Skeletal muscle satellite cell (primary cell): ENCODE data around the gene RHOXF2B. TPM values are rescaled to one million over a fixed set of nuclear protein-coding genes. Genes with fewer than 3 reads are reported as not detected.
"Not testable (repeated sequence)": the region's sequence is repeated elsewhere in the genome, so short reads cannot be mapped to it uniquely, and the experiment has no call there.

Source experiments
- H3K27me3 ChIP-seq: 2 replicates; pipeline ENCODE4 v1.7.0; 2013; ENCODE audit warnings: low read length; ENCODE audit not compliant: control insufficient read depth, insufficient read depth
- H3K36me3 ChIP-seq: 2 replicates; pipeline ENCODE4 v1.7.0; 2013; ENCODE audit warnings: mild to moderate bottlenecking, control low read depth, low read length; ENCODE audit not compliant: insufficient read depth
- H3K4me1 ChIP-seq: 2 replicates; pipeline ENCODE4 v1.7.0; 2013; ENCODE audit warnings: low read length; ENCODE audit not compliant: control insufficient read depth, insufficient read depth
- H3K4me2 ChIP-seq: 2 replicates; pipeline ENCODE4 v1.7.0; 2013; ENCODE audit warnings: mild to moderate bottlenecking, low read length
- H3K4me3 ChIP-seq: 2 replicates; pipeline ENCODE4 v1.7.0; 2013; ENCODE audit warnings: low read length
- H3K9ac ChIP-seq: 2 replicates; pipeline ENCODE4 v1.7.0; 2013; ENCODE audit warnings: mild to moderate bottlenecking, low read depth, low read length, moderate library complexity
- H3K9me3 ChIP-seq: replicated peaks from 2 replicates; pipeline ENCODE4 v1.7.0; 2013; ENCODE audit warnings: mild to moderate bottlenecking, control low read depth, low read length
- total RNA-seq: library from RNA; depleted of rRNA; stranded (reverse); fragments of >200 nt; gene quantifications from 2 replicates; pipeline ENCODE4 v1.2.3, GENCODE V29; 2012; rRNA removed

RHOXF2B gene
- not detected in 2 replicates for total RNA-seq

- H3K27me3 ChIP-seq, H3K9me3 ChIP-seq, H3K36me3 ChIP-seq, H3K4me1 ChIP-seq, H3K4me2 ChIP-seq, H3K4me3 ChIP-seq, H3K9ac ChIP-seq: not testable (repeated sequence)
Measured at GRCh38 chrX:120077590-120077989, at the start of gene RHOXF2B. TSS of gene RHOXF2B (minus strand) at chrX:120077690. CDS start at chrX:120077552, 138 bp downstream.

DNA sequence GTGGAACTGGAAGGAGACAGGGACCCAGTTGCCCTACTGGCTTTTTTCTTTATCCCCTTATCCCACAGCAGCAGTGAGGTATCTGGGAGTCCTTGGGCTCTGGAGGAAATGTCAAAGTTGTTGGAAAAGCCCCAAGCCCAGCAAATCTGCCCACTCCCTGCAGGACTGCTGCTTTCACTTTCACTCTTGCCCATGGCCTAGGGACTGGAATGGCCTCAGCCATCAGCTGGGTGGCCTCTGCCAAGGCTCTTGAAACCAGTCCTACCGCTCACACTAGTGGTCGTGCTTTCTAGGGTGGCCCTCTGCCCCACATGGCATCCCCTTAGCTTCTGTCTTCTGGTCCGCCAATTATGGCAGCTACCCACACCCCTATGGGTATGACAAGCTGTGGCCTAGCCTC lies 48.0 kb upstream of the RHOXF2B start:
- Histone ChIP-seq H3K4me1 (no peaks in the 10 kb centered on the region), H3K27me3 (no peaks in the 10 kb centered on the region), H3K9me3 (no peaks in the 10 kb centered on the region), H3K36me3 (no peaks in the 10 kb centered on the region), H3K4me2 (no peak overlapping the region), H3K4me3 (no peak overlapping the region), H3K9ac (no peak overlapping the region)

DNA sequence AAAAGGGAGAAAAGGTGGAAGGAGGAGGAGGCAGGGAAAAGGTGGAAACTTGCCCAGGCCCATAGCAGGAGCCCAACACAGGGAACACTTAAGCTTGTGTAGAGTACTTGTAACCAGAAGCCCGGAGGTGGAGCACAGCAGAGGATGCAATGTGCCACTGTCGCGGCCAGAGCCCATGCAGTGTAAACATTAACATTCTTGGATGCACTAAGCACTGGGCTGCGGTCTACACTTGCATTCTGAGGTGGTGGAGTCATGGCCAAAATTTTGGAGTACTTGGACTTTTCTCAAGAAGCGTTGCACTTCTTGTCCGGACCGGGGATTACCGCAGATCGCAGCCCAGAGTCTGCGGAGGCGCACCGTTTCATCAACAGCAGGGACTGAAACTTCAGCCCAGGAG lies 42.7 kb upstream of the RHOXF2B start:
- no peaks in the 10 kb centered on the region for H3K27me3 ChIP-seq
- no peak overlapping the region for H3K4me3 ChIP-seq
- H3K4me1 ChIP-seq, result no peaks in the 10 kb centered on the region
- no peak overlapping the region for H3K4me2 ChIP-seq
- H3K9ac ChIP-seq, result no peak overlapping the region
- H3K36me3 ChIP-seq, result no peaks in the 10 kb centered on the region
- H3K9me3 ChIP-seq, result no peaks in the 10 kb centered on the region

GRCh38 chrX:120115438-120115963 lies 38.0 kb upstream of the RHOXF2B start, which contains the start of gene RHOXF1:
TSS of gene RHOXF1 (minus strand) at chrX:120115913. CDS start at chrX:120115862, 51 bp downstream.
- Histone ChIP-seq H3K4me2 (no peak within 1 kb of the TSS), H3K4me1 (peaks cover 3% of the 10 kb centered on the region), H3K4me3 (no peak within 1 kb of the TSS), H3K9me3 (no peaks in the 10 kb centered on the region), H3K9ac (no peak within 1 kb of the TSS), H3K27me3 (peaks cover 3% of the 10 kb centered on the region), H3K36me3 (no peaks in the 10 kb centered on the region)

DNA sequence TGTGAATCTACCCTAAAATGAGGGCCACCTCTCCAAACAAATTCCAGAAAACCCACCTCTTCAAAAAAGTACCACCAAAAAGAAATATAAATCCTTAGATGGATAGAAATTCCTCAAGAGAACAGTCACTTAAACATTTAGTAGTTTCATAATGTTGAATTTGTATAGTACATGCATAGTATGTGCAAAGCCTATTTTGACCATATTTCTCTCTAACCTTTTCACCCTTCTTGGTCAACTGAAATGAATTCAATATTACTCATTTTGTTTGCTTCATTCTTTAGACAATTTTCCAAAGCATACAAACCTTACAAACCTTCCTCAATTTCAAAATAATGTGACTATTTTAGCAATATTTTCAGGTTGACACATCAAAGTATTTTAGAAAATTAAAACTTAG lies 34.1 kb upstream of the RHOXF2B start:
- Histone ChIP-seq H3K4me2 (no peak overlapping the region), H3K4me3 (no peak overlapping the region), H3K4me1 (peaks cover 3% of the 10 kb centered on the region), H3K36me3 (no peaks in the 10 kb centered on the region), H3K9ac (no peak overlapping the region), H3K9me3 (no peaks in the 10 kb centered on the region), H3K27me3 (peaks cover 3% of the 10 kb centered on the region)

DNA sequence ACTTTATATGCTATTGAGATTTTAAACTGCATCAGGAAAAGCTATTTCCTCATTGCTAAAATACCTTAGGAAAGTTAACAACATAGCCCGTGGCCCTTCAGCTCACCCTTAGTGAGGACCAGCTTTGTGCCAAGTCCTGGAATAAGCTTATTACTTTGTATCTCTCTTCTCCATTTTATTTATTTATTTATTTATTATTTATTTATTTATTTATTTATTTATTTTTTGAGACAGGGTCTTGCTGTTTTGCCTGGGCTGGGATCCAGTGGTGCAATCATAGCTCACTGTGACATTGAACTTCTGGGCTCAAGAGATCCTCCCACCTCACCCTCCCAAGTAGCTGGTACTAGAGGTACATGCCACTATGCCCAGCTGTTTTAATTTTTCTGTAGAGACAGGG lies 31.9 kb upstream of the RHOXF2B start:
- Histone ChIP-seq H3K4me3 (no peak overlapping the region), H3K27me3 (peaks cover 3% of the 10 kb centered on the region), H3K9me3 (no peaks in the 10 kb centered on the region), H3K9ac (no peak overlapping the region), H3K4me1 (peaks cover 3% of the 10 kb centered on the region), H3K36me3 (no peaks in the 10 kb centered on the region), H3K4me2 (no peak overlapping the region)

- H3K9ac ChIP-seq, H3K4me1 ChIP-seq, H3K9me3 ChIP-seq, H3K4me3 ChIP-seq, H3K27me3 ChIP-seq, H3K4me2 ChIP-seq, H3K36me3 ChIP-seq: not testable (repeated sequence)
Measured at GRCh38 chrX:120104707-120105106, 27.2 kb upstream of the RHOXF2B start.

DNA sequence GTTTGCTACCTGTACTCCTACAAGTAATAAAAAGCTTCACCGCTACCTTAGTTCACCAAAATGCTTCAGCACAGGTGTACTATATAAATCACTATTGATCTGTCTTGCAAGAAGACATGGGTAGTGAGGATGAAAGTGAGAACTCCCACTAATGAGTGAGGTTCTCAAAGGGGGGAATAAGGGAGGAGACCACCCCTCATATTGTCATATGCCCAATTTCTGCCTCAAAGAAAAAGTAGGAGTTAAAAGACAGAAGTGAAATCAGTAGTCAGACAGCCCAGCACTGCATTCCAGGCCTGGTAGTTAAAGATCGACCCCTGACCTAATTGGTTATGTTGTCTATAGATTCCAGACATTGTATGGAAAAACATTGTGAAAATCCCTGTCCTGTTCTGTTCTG lies 23.6 kb upstream of the RHOXF2B start:
- H3K4me2 ChIP-seq, H3K27me3 ChIP-seq, H3K4me1 ChIP-seq, H3K36me3 ChIP-seq, H3K9ac ChIP-seq, H3K9me3 ChIP-seq, H3K4me3 ChIP-seq: not testable (repeated sequence)

- no peaks in the 10 kb centered on the region for H3K27me3 ChIP-seq
- H3K9ac ChIP-seq, result no peak overlapping the region
- no peak overlapping the region for H3K4me2 ChIP-seq
- H3K4me1 ChIP-seq, result no peaks in the 10 kb centered on the region
- no peaks in the 10 kb centered on the region for H3K9me3 ChIP-seq
- H3K4me3 ChIP-seq, result no peak overlapping the region
- no peaks in the 10 kb centered on the region for H3K36me3 ChIP-seq
Measured at GRCh38 chrX:120090208-120090607, 12.7 kb upstream of the RHOXF2B start.

- Histone ChIP-seq H3K36me3 (no peaks in the 10 kb centered on the region), H3K9me3 (no peaks in the 10 kb centered on the region), H3K4me1 (no peaks in the 10 kb centered on the region), H3K4me3 (no peak overlapping the region), H3K27me3 (no peaks in the 10 kb centered on the region), H3K9ac (no peak overlapping the region), H3K4me2 (no peak overlapping the region)
Measured at GRCh38 chrX:120087289-120088017, 10.0 kb upstream of the RHOXF2B start.

DNA sequence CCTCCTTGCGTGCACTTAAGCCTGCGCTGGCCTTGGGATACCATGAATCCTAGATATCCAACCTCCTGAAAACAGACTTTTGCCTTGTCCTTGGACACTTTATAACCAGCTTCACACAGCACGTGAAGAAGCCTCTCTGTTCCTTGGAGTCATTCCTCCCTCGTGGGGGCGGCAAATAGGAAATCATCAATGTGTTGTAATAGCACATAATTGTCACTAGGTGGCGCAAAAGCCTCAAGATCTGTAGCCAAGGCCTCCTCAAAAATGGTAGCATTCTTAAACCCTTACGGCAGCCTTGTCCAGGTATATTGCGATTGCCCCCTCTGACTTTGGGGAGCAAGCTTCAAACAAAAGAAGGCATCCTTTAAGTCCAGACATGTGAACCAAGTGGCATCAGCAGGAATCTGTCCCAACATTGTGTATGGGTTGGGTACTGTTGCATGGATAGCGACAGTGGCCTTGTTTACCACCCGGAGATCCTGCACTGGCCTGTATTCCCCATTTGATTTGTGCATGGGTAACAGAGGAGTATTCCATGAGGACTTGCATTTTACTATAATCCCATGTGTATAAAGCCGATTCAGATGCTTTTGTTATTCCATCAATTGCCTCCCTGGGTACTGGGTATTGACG lies 8.2 kb upstream of the RHOXF2B start:
- not testable (repeated sequence) for H3K4me1 ChIP-seq, H3K4me3 ChIP-seq, H3K9ac ChIP-seq, H3K4me2 ChIP-seq, H3K9me3 ChIP-seq, H3K36me3 ChIP-seq, H3K27me3 ChIP-seq

GRCh38 chrX:120066169-120066568 lies 11.3 kb downstream of the RHOXF2B start:
- H3K4me2 ChIP-seq, H3K36me3 ChIP-seq, H3K9ac ChIP-seq, H3K9me3 ChIP-seq, H3K27me3 ChIP-seq, H3K4me1 ChIP-seq, H3K4me3 ChIP-seq: not testable (repeated sequence)
